Neural cell (in vitro differentiated cells): ENCODE data around the gene PLBD2. TPM values are rescaled to one million over a fixed set of nuclear protein-coding genes. Genes with fewer than 3 reads are reported as not detected.

Experiments used
- H2AFZ ChIP-seq: fragments of 200-600, 300-800 bp; sonication (generic), shearing (Covaris generic); 2 replicates; pipeline ENCODE4 v1.6.0; 2014; ENCODE audit warnings: low read depth, mild to moderate bottlenecking, antibody characterized with exemption, low read length, moderate library complexity
- H3F3A ChIP-seq: fragments of 200-600 bp; shearing (Covaris generic); 2 replicates; pipeline ENCODE4 v1.6.1; 2016; ENCODE audit warnings: mild to moderate bottlenecking, moderate library complexity, mixed read lengths, antibody characterized with exemption, low read length; ENCODE audit not compliant: insufficient read depth, poor library complexity, severe bottlenecking
- H3K27ac ChIP-seq: fragments of 200-600, 300-800 bp; sonication (generic), shearing (Covaris generic); 2 replicates; pipeline ENCODE4 v1.5.1; 2014; ENCODE audit warnings: mild to moderate bottlenecking, low read length, moderate library complexity
- H3K27me3 ChIP-seq: fragments of 300-800, 200-600 bp; sonication (generic), shearing (Covaris generic); 2 replicates; pipeline ENCODE4 v1.6.0; 2014; ENCODE audit warnings: mild to moderate bottlenecking, low read depth, low read length, moderate library complexity; ENCODE audit not compliant: insufficient read depth
- H3K36me3 ChIP-seq: fragments of 300-800, 200-600 bp; sonication (generic), shearing (Covaris generic); 2 replicates; pipeline ENCODE4 v1.5.1; 2014; ENCODE audit warnings: mild to moderate bottlenecking, antibody characterized with exemption, low read length, moderate library complexity; ENCODE audit not compliant: insufficient read depth
- H3K4me2 ChIP-seq: fragments of 300-800, 200-600 bp; sonication (generic), shearing (Covaris generic); 2 replicates; pipeline ENCODE4 v1.6.0; 2014; ENCODE audit warnings: mild to moderate bottlenecking, low read length
- H3K4me3 ChIP-seq: fragments of 300-800, 200-600 bp; sonication (generic), shearing (Covaris generic); 2 replicates; pipeline ENCODE4 v1.5.1; 2014; ENCODE audit warnings: mild to moderate bottlenecking, low read length, moderate library complexity
- H3K79me2 ChIP-seq: fragments of 200-600 bp; shearing (Covaris generic); replicated peaks from 2 replicates; pipeline ENCODE4 v1.6.0; 2014; ENCODE audit warnings: mild to moderate bottlenecking, low read length, moderate library complexity; ENCODE audit not compliant: insufficient read depth
- H3K9ac ChIP-seq: fragments of 300-800, 200-600 bp; sonication (generic), shearing (Covaris generic); 2 replicates; pipeline ENCODE4 v1.6.1; 2016; ENCODE audit warnings: mild to moderate bottlenecking, low read length, mixed read lengths
- H3K9me2 ChIP-seq: fragments of 200-600 bp; shearing (Covaris generic); 2 replicates; pipeline ENCODE4 v1.6.1; 2016; ENCODE audit warnings: mild to moderate bottlenecking, low read length, mixed read lengths; ENCODE audit not compliant: insufficient read depth
- H3K9me3 ChIP-seq: fragments of 200-600, 300-800 bp; sonication (generic), shearing (Covaris generic); 2 replicates; pipeline ENCODE4 v1.6.1; 2016; ENCODE audit warnings: mild to moderate bottlenecking, mixed run types, low read length, moderate library complexity, mixed read lengths
- H4K20me1 ChIP-seq: fragments of 200-600 bp; shearing (Covaris generic); 2 replicates; pipeline ENCODE4 v1.6.1; 2016; ENCODE audit warnings: mild to moderate bottlenecking, mixed run types; ENCODE audit not compliant: insufficient read depth
- CTCF ChIP-seq: fragments of 450-650 bp; IDR thresholded peaks from 2 replicates; pipeline ENCODE4 v1.5.1; 2014; ENCODE audit warnings: antibody characterized with exemption, mild to moderate bottlenecking, moderate library complexity; ENCODE audit not compliant: poor library complexity, severe bottlenecking
- EP300 ChIP-seq: fragments of 450-650 bp; conservative IDR thresholded peaks from 2 replicates; pipeline ENCODE4 v1.6.1; 2014; ENCODE audit warnings: antibody characterized with exemption, mild to moderate bottlenecking, moderate library complexity; ENCODE audit not compliant: poor library complexity, severe bottlenecking
- EZH2 ChIP-seq: fragments of 200-600, 300-800 bp; shearing (Covaris generic), sonication (generic); IDR thresholded peaks from 2 replicates; pipeline ENCODE4 v1.6.1; 2014; ENCODE audit warnings: antibody characterized with exemption, low read length, borderline replicate concordance, mild to moderate bottlenecking; ENCODE audit not compliant: insufficient read depth, poor library complexity, severe bottlenecking
- MXI1 ChIP-seq: fragments of 450-650 bp; conservative IDR thresholded peaks from 2 replicates; pipeline ENCODE4 v1.6.1; 2014; ENCODE audit warnings: antibody characterized with exemption, mild to moderate bottlenecking; ENCODE audit not compliant: poor library complexity, severe bottlenecking
- POLR2AphosphoS5 ChIP-seq: IDR thresholded peaks from 2 replicates; pipeline ENCODE4 v1.6.1; 2012
- RAD21 ChIP-seq: fragments of 450-650 bp; conservative IDR thresholded peaks from 2 replicates; pipeline ENCODE4 v1.6.1; 2014; ENCODE audit warnings: antibody characterized with exemption, mild to moderate bottlenecking, moderate library complexity
- REST ChIP-seq: IDR thresholded peaks from 2 replicates; pipeline ENCODE4 v1.6.1; 2012; ENCODE audit warnings: borderline replicate concordance
- SMC3 ChIP-seq: fragments of 450-650 bp; conservative IDR thresholded peaks from 2 replicates; pipeline ENCODE4 v1.6.1; 2014; ENCODE audit warnings: antibody characterized with exemption, mild to moderate bottlenecking, moderate library complexity; ENCODE audit not compliant: poor library complexity
- TAF1 ChIP-seq: IDR thresholded peaks from 2 replicates; pipeline ENCODE4 v1.6.1; 2012; ENCODE audit warnings: low read depth
- polyA plus RNA-seq: library from polyadenylated mRNA; depleted of rRNA; stranded (reverse); fragments of >200 nt; gene quantifications from 2 replicates; pipeline ENCODE4 v1.2.3, GENCODE V29; 2014

The PLBD2 gene
- polyA plus RNA-seq, 1 donor from 2014 or later: 4.8 TPM

- Histone ChIP-seq H2AFZ (no peak overlapping the region), H3F3A (no peaks in the 10 kb centered on the region), H3K27me3 (no peaks in the 10 kb centered on the region), H3K9ac (no peak overlapping the region), H3K4me2 (no peak overlapping the region), H4K20me1 (no peaks in the 10 kb centered on the region), H3K79me2 (no peaks in the 10 kb centered on the region), H3K9me2 (no peaks in the 10 kb centered on the region), H3K9me3 (no peaks in the 10 kb centered on the region), H3K27ac (no peak overlapping the region), H3K4me3 (no peak overlapping the region), H3K36me3 (no peaks in the 10 kb centered on the region)
- TF ChIP-seq EP300 (no peak), EZH2 (no peak), RAD21 (no peak), SMC3 (no peak), POLR2AphosphoS5 (no peak), TAF1 (no peak), REST (no peak), CTCF (no peak), MXI1 (no peak)
Observed at GRCh38 chr12:113370923-113371682, 12.7 kb downstream of the PLBD2 start.

- no peaks in the 10 kb centered on the region for H3K36me3 ChIP-seq
- no peak overlapping the region for H3K9ac ChIP-seq
- H3K79me2 ChIP-seq: no peaks in the 10 kb centered on the region
- H3F3A ChIP-seq: no peaks in the 10 kb centered on the region
- H3K4me2 ChIP-seq: no peak overlapping the region
- TF ChIP-seq POLR2AphosphoS5: no peak
- no peak for TF ChIP-seq EP300
- no peak for TF ChIP-seq REST
- TF ChIP-seq SMC3: no peak
- TF ChIP-seq CTCF: no peak
- TF ChIP-seq TAF1: no peak
- no peak for TF ChIP-seq RAD21
- H3K27ac ChIP-seq: no peak overlapping the region
- H3K4me3 ChIP-seq: no peak overlapping the region
- H3K27me3 ChIP-seq: no peaks in the 10 kb centered on the region
- H2AFZ ChIP-seq: no peak overlapping the region
- H3K9me3 ChIP-seq: no peaks in the 10 kb centered on the region
- no peaks in the 10 kb centered on the region for H4K20me1 ChIP-seq
- no peaks in the 10 kb centered on the region for H3K9me2 ChIP-seq
Observed at GRCh38 chr12:113371808-113372207, 13.4 kb downstream of the PLBD2 start.
